Measurements from ENCODE around the gene FIZ1.
"Not testable (repeated sequence)": the region's sequence is repeated elsewhere in the genome, so short reads cannot be mapped to it uniquely, and the experiment has no call there.

FIZ1 gene

DNA sequence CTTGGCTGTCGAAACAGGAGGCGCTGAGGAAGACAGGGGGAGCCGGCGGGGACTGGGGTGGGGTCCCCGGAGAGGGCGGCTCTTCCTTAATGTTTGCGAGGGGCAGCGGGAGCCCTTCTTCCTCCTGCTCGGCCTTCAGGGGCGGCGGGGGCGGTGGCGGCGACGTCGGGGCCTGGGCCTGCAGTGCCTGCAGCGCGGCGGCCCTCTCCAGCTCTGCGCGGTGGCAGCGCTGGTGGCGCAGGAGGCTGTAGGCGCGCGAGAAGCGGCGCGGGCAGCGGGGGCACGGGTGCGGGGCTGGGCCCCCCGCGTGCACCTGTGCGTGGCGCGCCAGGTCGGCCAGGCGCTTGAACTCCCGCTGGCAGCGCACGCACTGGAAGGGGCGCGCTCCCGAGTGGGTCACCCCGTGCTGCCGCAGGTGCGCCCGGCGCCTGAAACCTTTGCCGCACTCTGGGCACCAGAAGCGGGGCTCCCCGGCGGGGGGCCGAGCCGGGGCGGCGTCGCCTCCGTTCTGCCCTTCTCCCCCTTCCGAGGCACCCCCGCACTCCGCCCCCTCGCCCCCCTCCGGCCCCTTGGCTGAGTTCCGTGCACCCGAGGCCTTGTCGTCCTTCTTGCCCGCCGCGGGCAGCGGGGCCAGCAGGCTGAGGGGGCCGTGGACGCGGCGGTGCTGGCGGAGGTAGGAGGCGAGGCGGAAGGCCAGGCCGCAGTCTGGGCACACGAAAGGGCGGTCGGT lies 21.1 kb downstream of the FIZ1 start:
- Histone ChIP-seq H3K4me3 (ENCODE audit: insufficient read depth, low read depth, low read length) (no peak overlapping the region), H3K9me3 (ENCODE audit: control insufficient read depth, low read length) (no peaks in the 10 kb centered on the region), H3K36me3 (ENCODE audit: control insufficient read depth, insufficient read depth, low read length) (peaks cover 12% of the 10 kb centered on the region), H3K27ac (ENCODE audit: insufficient read depth, low read depth, low read length, poor library complexity, severe bottlenecking) (no peak overlapping the region), H3K4me1 (ENCODE audit: control insufficient read depth, insufficient read depth, low read length) (no peaks in the 10 kb centered on the region), H3K27me3 (ENCODE audit: control insufficient read depth, insufficient read depth, low read length, poor library complexity, severe bottlenecking) (peaks cover 4% of the 10 kb centered on the region)
- 96 to 97% methylated on average over 83 of the region's 83 CpGs for WGBS, 2 experiments

DNA sequence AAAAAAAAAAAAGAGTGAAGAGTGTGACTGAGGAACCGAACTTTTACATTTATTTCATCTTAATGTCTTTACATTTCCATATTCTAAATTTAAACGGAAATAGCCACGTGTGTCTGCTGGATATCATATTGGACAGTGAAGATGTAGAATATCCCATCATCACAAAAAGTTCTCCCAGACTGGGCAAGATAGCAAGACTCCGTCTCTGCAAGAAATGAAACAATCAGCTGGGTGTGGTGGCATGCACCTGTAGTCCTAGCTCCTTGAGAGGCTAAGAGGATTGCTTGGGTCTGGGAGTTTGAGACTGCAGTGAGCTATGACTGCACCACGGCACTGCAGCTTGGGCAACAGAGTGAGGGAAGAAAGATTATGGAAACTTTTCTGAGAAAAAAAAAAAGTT lies 22.6 kb downstream of the FIZ1 start:
- WGBS, 2 experiments = 90 to 97% methylated on average over 4 to 5 of the region's 5 CpGs
- Histone ChIP-seq H3K36me3 (ENCODE audit: control insufficient read depth, insufficient read depth, low read length) (peaks cover 12% of the 10 kb centered on the region), H3K4me3 (ENCODE audit: insufficient read depth, low read depth, low read length) (no peak overlapping the region), H3K27me3 (ENCODE audit: control insufficient read depth, insufficient read depth, low read length, poor library complexity, severe bottlenecking) (no peaks in the 10 kb centered on the region), H3K4me1 (ENCODE audit: control insufficient read depth, insufficient read depth, low read length) (no peaks in the 10 kb centered on the region), H3K27ac (ENCODE audit: insufficient read depth, low read depth, low read length, poor library complexity, severe bottlenecking) (no peak overlapping the region), H3K9me3 (ENCODE audit: control insufficient read depth, low read length) (no peaks in the 10 kb centered on the region)

DNA sequence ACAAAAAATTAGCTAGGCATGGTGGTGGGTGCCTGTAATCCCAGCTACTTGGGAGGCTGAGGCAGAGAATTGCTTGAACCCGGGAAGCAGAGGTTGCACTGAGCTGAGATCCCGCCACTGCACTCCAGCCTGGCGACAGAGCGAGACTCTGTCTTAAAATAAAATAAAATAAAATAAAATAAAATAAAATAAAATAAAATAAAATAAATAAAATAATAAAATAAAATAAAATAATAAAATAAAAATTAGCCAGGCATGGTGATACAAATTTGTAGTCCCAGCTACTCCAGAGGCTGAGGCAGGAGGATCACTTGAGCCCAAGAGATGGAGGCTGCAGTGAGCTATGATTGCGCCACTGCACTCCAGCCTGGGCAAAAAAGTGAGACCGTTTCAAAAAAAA lies 25.4 kb downstream of the FIZ1 start:
- not testable (repeated sequence) for H3K9me3 ChIP-seq (ENCODE audit: control insufficient read depth, low read length); H3K27me3 ChIP-seq (ENCODE audit: control insufficient read depth, insufficient read depth, low read length, poor library complexity, severe bottlenecking); H3K4me1 ChIP-seq (ENCODE audit: control insufficient read depth, insufficient read depth, low read length); H3K27ac ChIP-seq (ENCODE audit: insufficient read depth, low read depth, low read length, poor library complexity, severe bottlenecking); H3K4me3 ChIP-seq (ENCODE audit: insufficient read depth, low read depth, low read length)
- WGBS, 2 experiments = 96 to 97% methylated on average over 4 of the region's 6 CpGs
- H3K36me3 ChIP-seq (ENCODE audit: control insufficient read depth, insufficient read depth, low read length) = peaks cover 12% of the 10 kb centered on the region

DNA sequence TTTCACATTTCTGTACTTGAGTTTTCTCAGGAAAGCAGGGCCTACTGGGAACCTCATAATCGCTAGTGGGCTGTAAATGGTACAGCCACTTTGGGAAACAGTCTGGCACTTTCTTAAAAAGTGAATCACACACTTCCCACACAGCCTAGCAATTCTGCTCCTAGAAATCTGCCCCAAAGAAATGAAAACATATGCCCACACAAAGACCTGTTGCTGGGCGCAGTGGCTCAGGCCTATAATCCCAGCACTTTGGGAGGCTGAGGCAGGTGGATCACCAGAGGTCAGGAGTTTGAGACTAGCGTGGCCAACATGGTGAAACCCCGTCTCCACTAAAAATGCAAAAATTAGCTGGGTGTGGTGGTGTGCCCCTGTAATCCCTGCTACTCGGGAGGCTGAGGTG lies 29.8 kb downstream of the FIZ1 start:
- not testable (repeated sequence) for H3K9me3 ChIP-seq (ENCODE audit: control insufficient read depth, low read length); H3K36me3 ChIP-seq (ENCODE audit: control insufficient read depth, insufficient read depth, low read length)
- 92 to 94% methylated on average over 5 of the region's 5 CpGs for WGBS, 2 experiments

DNA sequence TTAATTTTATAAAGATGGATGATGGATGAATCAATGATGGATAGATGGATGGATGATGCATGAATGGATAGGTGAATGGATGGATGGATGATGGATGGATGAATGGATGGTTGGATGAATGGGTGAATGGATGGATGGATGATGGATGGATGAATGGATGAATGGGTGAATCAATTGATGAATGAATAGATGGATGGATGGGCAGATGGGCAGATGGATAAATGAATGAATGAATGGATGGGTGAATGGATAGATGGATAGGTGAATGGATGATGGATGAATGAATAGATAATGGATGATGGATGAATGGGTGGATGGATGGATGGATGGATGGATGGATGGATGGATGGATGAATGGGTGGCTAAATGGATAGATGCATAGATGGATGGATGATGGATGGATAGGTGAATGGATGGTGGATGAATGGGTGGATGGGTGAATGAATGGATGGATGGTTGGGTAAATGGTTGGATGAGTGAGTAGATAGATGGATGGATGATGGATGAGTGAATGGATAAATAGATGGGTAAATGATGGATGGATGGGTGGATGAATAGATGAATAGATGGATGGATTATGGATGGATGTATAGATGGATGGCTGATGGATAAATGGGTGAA lies 31.5 kb downstream of the FIZ1 start:
- H3K27ac ChIP-seq (ENCODE audit: insufficient read depth, low read depth, low read length, poor library complexity, severe bottlenecking) = no peak overlapping the region
- no peaks in the 10 kb centered on the region for H3K9me3 ChIP-seq (ENCODE audit: control insufficient read depth, low read length)

More for the DNA sequence above, 29.8 kb downstream of the FIZ1 start:
- not testable (repeated sequence) for H3K27ac ChIP-seq (ENCODE audit: insufficient read depth, low read depth, low read length, poor library complexity, severe bottlenecking); H3K4me1 ChIP-seq (ENCODE audit: control insufficient read depth, insufficient read depth, low read length); H3K27me3 ChIP-seq (ENCODE audit: control insufficient read depth, insufficient read depth, low read length, poor library complexity, severe bottlenecking); H3K4me3 ChIP-seq (ENCODE audit: insufficient read depth, low read depth, low read length)

DNA sequence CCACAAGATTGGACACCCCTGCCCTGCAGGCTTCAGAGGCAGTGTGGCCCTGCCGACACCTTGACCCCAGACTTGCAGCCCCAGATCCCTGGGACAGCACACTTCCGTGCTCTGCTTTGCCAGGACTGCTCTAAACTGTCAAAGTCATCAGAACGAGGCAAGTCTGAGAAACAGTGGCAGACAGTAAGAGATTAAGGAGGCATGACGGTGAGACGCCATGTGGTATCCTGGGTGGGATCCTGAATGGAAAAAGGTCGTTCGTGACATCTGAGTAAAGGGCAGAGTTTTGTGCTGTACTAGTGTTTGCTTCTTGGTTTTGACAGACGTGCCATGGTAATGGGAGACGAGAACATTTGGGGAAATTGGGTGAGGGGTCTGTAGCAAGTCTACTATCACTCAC lies 32.5 kb downstream of the FIZ1 start:
- no peak overlapping the region for H3K27ac ChIP-seq (ENCODE audit: insufficient read depth, low read depth, low read length, poor library complexity, severe bottlenecking)
- no peaks in the 10 kb centered on the region for H3K9me3 ChIP-seq (ENCODE audit: control insufficient read depth, low read length)
- no peak overlapping the region for H3K4me3 ChIP-seq (ENCODE audit: insufficient read depth, low read depth, low read length)
- no peaks in the 10 kb centered on the region for H3K36me3 ChIP-seq (ENCODE audit: control insufficient read depth, insufficient read depth, low read length)
- WGBS, 2 experiments = 71 to 72% methylated on average over 9 of the region's 9 CpGs
- no peaks in the 10 kb centered on the region for H3K4me1 ChIP-seq (ENCODE audit: control insufficient read depth, insufficient read depth, low read length)
- no peaks in the 10 kb centered on the region for H3K27me3 ChIP-seq (ENCODE audit: control insufficient read depth, insufficient read depth, low read length, poor library complexity, severe bottlenecking)

More for the DNA sequence above, 31.5 kb downstream of the FIZ1 start:
- Histone ChIP-seq H3K36me3 (ENCODE audit: control insufficient read depth, insufficient read depth, low read length) (no peaks in the 10 kb centered on the region), H3K4me3 (ENCODE audit: insufficient read depth, low read depth, low read length) (no peak overlapping the region), H3K27me3 (ENCODE audit: control insufficient read depth, insufficient read depth, low read length, poor library complexity, severe bottlenecking) (no peaks in the 10 kb centered on the region), H3K4me1 (ENCODE audit: control insufficient read depth, insufficient read depth, low read length) (no peaks in the 10 kb centered on the region)

DNA sequence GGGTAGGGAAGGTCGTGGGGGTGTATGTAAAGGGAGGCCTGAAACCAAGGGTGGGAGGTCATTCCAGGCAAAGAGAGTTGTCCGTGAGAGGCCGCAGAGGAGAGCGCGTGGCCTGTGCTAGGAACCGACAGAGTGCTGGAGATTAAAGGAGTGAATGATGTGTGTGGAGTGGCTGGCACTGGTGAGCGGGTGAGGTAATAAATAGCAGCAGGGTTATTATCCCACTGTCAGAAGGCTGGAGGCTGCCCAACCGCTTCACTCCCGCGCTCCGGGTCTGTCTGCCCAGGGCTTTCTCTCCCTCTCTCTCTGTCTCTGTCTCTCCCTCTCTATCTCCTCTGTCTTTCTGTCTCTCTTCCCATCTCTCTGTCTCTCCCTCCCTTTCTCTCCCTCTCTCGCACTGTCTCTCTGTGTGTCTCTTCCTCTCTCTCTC lies 36.0 kb downstream of the FIZ1 start:
- no peaks in the 10 kb centered on the region for H3K4me1 ChIP-seq (ENCODE audit: control insufficient read depth, insufficient read depth, low read length)
- no peak overlapping the region for H3K27ac ChIP-seq (ENCODE audit: insufficient read depth, low read depth, low read length, poor library complexity, severe bottlenecking)
- 78 to 80% methylated on average over 12 of the region's 12 CpGs for WGBS, 2 experiments
- no peaks in the 10 kb centered on the region for H3K36me3 ChIP-seq (ENCODE audit: control insufficient read depth, insufficient read depth, low read length)
- H3K27me3 ChIP-seq (ENCODE audit: control insufficient read depth, insufficient read depth, low read length, poor library complexity, severe bottlenecking) = no peaks in the 10 kb centered on the region
- H3K4me3 ChIP-seq (ENCODE audit: insufficient read depth, low read depth, low read length) = no peak overlapping the region
- no peaks in the 10 kb centered on the region for H3K9me3 ChIP-seq (ENCODE audit: control insufficient read depth, low read length)

DNA sequence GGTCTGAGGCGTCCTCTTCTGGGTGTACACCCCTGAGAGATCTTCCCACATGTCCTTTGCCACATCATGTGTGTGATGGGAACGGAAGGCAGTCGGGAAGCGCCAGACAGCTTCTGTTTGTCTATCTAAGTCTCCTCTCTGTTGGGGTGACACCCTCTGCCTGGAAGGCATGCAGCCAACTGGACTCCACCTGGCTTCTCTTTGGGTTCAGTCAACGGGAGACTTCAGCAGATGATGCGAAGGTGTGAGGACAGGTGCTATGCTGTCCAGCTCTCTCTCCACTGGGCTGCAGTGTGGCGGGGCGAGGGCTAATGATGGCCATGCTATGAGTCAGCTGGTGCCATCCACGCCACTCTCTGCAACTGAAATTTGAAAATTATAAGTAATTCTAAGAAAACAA lies 39.6 kb downstream of the FIZ1 start:
- H3K36me3 ChIP-seq (ENCODE audit: control insufficient read depth, insufficient read depth, low read length) = no peaks in the 10 kb centered on the region
- H3K27me3 ChIP-seq (ENCODE audit: control insufficient read depth, insufficient read depth, low read length, poor library complexity, severe bottlenecking) = no peaks in the 10 kb centered on the region
- no peak overlapping the region for H3K4me3 ChIP-seq (ENCODE audit: insufficient read depth, low read depth, low read length)
- H3K27ac ChIP-seq (ENCODE audit: insufficient read depth, low read depth, low read length, poor library complexity, severe bottlenecking) = no peak overlapping the region
- 90% methylated on average over 8 to 9 of the region's 9 CpGs for WGBS, 2 experiments
- peaks cover 6% of the 10 kb centered on the region for H3K4me1 ChIP-seq (ENCODE audit: control insufficient read depth, insufficient read depth, low read length)
- no peaks in the 10 kb centered on the region for H3K9me3 ChIP-seq (ENCODE audit: control insufficient read depth, low read length)

DNA sequence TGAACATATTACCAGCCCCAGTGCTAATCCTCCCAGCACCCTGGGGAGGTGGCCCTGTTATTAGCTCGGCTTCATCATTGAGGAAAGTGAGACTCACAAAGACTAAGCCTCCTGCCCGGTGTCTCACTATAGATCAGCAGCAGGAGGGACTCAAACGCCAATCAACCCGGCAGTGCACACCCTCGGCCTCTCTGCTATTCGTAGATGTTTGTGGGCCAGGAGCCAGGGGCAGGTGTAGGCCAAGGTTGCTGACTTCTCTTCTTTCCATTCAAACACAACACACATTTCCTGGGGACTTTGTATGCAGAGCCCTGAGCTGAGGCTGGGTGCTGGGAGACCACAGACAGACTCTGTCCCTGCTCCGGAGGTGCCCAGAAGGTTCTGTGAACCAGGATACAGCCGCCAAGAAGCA lies 44.6 kb downstream of the FIZ1 start:
- H3K9me3 ChIP-seq (ENCODE audit: control insufficient read depth, low read length) = no peaks in the 10 kb centered on the region
- no peak overlapping the region for H3K4me3 ChIP-seq (ENCODE audit: insufficient read depth, low read depth, low read length)
- H3K27ac ChIP-seq (ENCODE audit: insufficient read depth, low read depth, low read length, poor library complexity, severe bottlenecking) = no peak overlapping the region
- 47 to 50% methylated on average over 8 of the region's 8 CpGs for WGBS, 2 experiments
- no peaks in the 10 kb centered on the region for H3K27me3 ChIP-seq (ENCODE audit: control insufficient read depth, insufficient read depth, low read length, poor library complexity, severe bottlenecking)
- H3K4me1 ChIP-seq (ENCODE audit: control insufficient read depth, insufficient read depth, low read length) = peaks cover 17% of the 10 kb centered on the region
- no peaks in the 10 kb centered on the region for H3K36me3 ChIP-seq (ENCODE audit: control insufficient read depth, insufficient read depth, low read length)

DNA sequence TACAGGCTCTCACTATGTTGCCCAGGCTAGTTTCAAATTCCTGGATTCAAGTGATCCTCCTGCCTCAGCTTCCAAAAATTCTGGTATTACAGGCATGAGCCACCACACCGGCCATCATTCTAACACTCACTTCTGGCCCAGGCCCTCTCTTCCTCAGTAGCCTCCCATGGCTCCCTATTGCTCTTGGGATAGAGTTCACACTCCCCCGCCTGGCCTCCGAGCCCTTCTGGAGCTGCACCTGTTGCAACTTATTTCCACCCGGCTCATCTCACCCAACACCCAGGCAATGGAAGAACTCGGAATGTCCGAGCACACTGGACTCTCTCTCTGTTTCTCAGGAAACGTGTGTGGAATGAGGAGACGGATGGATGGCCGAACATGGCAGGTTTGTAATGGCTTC lies 45.0 kb downstream of the FIZ1 start:
- no peak overlapping the region for H3K27ac ChIP-seq (ENCODE audit: insufficient read depth, low read depth, low read length, poor library complexity, severe bottlenecking)
- no peaks in the 10 kb centered on the region for H3K9me3 ChIP-seq (ENCODE audit: control insufficient read depth, low read length)
- 90 to 91% methylated on average over 9 of the region's 9 CpGs for WGBS, 2 experiments
- H3K4me1 ChIP-seq (ENCODE audit: control insufficient read depth, insufficient read depth, low read length) = peaks cover 20% of the 10 kb centered on the region
- no peak overlapping the region for H3K4me3 ChIP-seq (ENCODE audit: insufficient read depth, low read depth, low read length)
- H3K36me3 ChIP-seq (ENCODE audit: control insufficient read depth, insufficient read depth, low read length) = no peaks in the 10 kb centered on the region
- H3K27me3 ChIP-seq (ENCODE audit: control insufficient read depth, insufficient read depth, low read length, poor library complexity, severe bottlenecking) = no peaks in the 10 kb centered on the region
